HG03103 (cell line): ENCODE results near the gene MED7.
A peak's percentile ranks its signal among the peaks of the same experiment; 100 is the strongest.

Source experiments
- ATAC-seq: cut with Tn5 transposase; IDR thresholded peaks from one replicate; pipeline ENCODE4 v1.9.1; 2021; ENCODE audit warnings: low read depth; ENCODE audit not compliant: unreplicated experiment

MED7 gene

DNA sequence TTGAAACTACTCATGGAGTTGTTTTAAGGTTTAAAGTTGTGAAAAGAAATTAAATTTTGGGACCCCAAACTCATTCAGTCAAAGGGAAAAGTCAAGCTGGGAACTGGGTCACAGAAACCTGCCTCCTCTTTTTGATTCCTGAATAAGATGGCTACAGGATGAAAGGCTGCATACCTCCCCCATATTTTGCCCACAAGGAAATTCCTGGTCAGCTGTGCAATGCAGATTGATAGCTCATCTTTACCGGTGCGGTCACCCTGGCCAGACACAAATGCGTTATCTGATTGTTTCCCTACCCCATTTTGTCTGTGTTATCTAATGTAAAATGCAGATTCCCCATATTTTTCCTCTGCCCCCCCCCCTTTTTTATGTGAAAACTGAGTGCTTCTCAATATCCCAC is 35.2 kb downstream of the MED7 start:
- ATAC-seq, result no peak

DNA sequence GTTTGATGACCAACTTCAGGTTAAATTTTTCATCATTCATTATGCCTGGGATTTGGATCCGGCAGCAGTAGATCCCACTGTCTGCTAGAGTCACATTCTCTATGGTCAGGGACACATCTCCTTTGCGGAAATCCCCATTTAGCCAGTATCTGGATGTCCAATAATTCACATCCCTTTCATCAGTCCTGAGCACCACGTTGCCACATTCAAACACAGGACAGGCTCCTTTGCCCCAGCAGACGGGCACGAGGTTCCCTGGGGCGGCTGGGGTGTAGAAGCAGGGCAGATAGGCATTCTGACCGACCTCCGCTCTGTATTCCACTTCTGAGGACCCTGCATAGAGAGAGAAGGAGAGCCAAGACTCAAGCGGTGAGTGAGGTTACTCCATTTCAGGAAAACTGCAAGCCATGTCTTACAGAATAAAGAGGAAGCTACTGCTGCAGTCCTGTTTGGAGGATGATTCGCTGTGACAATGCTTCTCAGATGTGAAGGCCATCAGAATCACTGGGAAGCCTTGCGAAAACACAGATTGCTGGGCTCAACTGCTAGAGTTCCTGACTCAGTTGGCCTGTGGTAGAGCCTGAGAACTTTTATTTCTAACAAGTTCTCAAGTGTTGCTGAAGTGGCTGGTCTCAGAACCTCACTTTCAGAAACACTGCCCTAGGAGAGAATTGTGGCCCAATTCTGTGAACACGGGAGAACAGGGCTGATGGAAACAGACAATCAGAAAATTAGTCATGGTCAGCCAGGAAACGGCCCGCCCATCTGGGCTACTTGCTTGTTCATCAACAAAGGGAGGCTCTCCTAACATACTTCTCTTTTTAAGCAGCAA is 35.8 kb downstream of the MED7 start:
- ATAC-seq, result no peak

DNA sequence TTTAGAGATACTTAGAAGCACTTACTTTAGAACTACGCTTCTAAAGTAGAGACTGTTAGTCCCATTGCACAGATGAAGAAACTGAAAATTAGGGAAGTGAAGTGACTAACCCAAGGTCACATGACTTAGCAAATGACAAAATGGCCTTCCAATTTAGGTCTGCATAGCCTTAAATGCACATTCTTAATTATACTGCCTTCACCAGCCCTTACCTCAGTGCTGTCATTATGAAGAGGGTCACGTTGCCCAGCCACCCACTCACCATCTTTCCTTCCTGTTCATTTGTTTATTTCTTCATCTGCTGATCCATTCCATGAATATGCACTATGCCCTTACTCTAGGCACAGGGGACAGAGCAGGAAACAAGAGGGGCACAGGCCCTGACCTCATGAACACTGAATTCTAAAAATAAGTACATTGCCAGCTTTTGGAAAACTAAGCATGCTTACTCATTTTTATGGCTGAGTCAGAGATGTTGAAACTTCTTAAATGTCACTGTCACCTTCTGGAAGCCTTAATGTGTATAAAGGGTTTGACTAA is 42.5 kb downstream of the MED7 start:
- no peak for ATAC-seq

DNA sequence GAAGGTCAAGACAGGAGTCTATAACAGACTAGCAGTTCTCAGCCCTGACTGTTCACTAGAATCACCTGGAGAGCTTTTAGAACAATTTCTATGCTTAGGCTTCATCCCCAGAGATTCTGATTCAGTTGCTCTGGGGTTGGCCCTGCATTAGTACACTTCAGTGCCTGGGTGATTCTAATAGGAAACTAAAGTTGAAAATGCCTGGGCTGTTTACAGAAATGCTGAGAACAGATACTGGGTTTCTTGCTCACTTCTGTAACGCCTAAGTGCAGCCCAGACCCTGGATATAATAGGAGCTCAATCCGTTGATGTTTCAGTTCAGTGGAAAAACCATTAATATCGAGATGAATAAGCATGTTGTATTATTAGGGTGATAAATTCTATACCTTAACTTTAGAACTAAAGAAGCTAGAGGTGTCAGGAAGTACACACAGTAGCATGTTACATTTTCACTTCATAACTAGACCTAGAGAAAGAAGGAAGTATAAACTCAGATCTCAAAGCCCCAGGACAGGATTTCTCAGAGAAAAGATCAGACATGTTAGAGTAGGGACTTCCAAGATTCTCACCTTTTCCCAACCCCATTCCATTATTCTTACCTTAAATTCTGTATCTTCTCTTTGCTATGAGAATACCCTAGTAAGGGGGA is 54.2 kb downstream of the MED7 start:
- ATAC-seq, result peak; percentile 67
